ENCODE results near the gene NDST1. TPM values are rescaled to one million over a fixed set of nuclear protein-coding genes. Genes with fewer than 3 reads are reported as not detected.

Gene NDST1
- total RNA-seq, 4 donors from 2014 or later = 58.3 to 146 (median 72.1) TPM

GRCh38 chr5:150573216-150573615, 65.3 kb downstream of the NDST1 start:
- no peaks in the 10 kb centered on the region for H3K27me3 ChIP-seq
- H3K4me1 ChIP-seq = no peaks in the 10 kb centered on the region
- TF ChIP-seq EP300 (IDR thresholded peaks at IDR 0.05) (no peak), POLR2AphosphoS5 (IDR thresholded peaks at IDR 0.05) (no peak), CTCF (IDR thresholded peaks at IDR 0.05) (no peak), POLR2A (IDR thresholded peaks at IDR 0.05) (no peak)
- ATAC-seq = no peak
- H3K9me3 ChIP-seq = no peaks in the 10 kb centered on the region
- WGBS, 2 donors (ENCODE audit: low coverage in 1 of 2) = 83 to 88% methylated on average over 3 to 5 of the region's 5 CpGs
- H3K36me3 ChIP-seq = no peaks in the 10 kb centered on the region
- H3K4me3 ChIP-seq = no peak overlapping the region
- no peak overlapping the region for H3K27ac ChIP-seq

GRCh38 chr5:150573867-150574817, 66.2 kb downstream of the NDST1 start:
- H3K4me1 ChIP-seq = no peaks in the 10 kb centered on the region
- TF ChIP-seq POLR2AphosphoS5 (IDR thresholded peaks at IDR 0.05) (no peak), CTCF (IDR thresholded peaks at IDR 0.05) (no peak), POLR2A (IDR thresholded peaks at IDR 0.05) (no peak), EP300 (IDR thresholded peaks at IDR 0.05) (no peak)
- H3K36me3 ChIP-seq = no peaks in the 10 kb centered on the region
- H3K27me3 ChIP-seq = no peaks in the 10 kb centered on the region
- ATAC-seq = no peak
- H3K27ac ChIP-seq = no peak overlapping the region
- 84 to 85% methylated on average over 6 to 11 of the region's 18 CpGs for WGBS, 2 donors (ENCODE audit: low coverage in 1 of 2)
- no peak overlapping the region for H3K4me3 ChIP-seq
- no peaks in the 10 kb centered on the region for H3K9me3 ChIP-seq

- no peak for TF ChIP-seq POLR2A (IDR thresholded peaks at IDR 0.05)
- TF ChIP-seq CTCF (IDR thresholded peaks at IDR 0.05) = no peak
- no peak for TF ChIP-seq EP300 (IDR thresholded peaks at IDR 0.05)
- TF ChIP-seq POLR2AphosphoS5 (IDR thresholded peaks at IDR 0.05) = no peak
- ATAC-seq = no peak
- Histone ChIP-seq H3K4me3 (no peak overlapping the region), H3K4me1 (no peaks in the 10 kb centered on the region), H3K36me3 (no peaks in the 10 kb centered on the region), H3K9me3 (no peaks in the 10 kb centered on the region), H3K27ac (no peak overlapping the region), H3K27me3 (no peaks in the 10 kb centered on the region)
- no CpG with 5 or more reads among the region's 15 CpGs for WGBS, 2 donors (ENCODE audit: low coverage in 1 of 2)
Observed at GRCh38 chr5:150574818-150575547, 67.1 kb downstream of the NDST1 start.

GRCh38 chr5:150575745-150576448, 68.0 kb downstream of the NDST1 start:
- Histone ChIP-seq H3K27me3 (no peaks in the 10 kb centered on the region), H3K27ac (no peak overlapping the region), H3K9me3 (no peaks in the 10 kb centered on the region), H3K36me3 (no peaks in the 10 kb centered on the region), H3K4me3 (no peak overlapping the region), H3K4me1 (no peaks in the 10 kb centered on the region)
- 80% methylated on average over 1 of the region's 11 CpGs; no CpG with 5 or more reads in 1 of the 2 donors for WGBS, 2 donors (ENCODE audit: low coverage in 1 of 2)
- TF ChIP-seq CTCF (IDR thresholded peaks at IDR 0.05) (no peak), POLR2AphosphoS5 (IDR thresholded peaks at IDR 0.05) (no peak), POLR2A (IDR thresholded peaks at IDR 0.05) (no peak), EP300 (IDR thresholded peaks at IDR 0.05) (no peak)
- ATAC-seq = no peak
